Gastrocnemius medialis (tissue), 4 donors: ENCODE measurements around the gene PRCC.

ENCODE experiments used
- CTCF ChIP-seq, 5 experiments: fragments of 450-650 bp in 3 of 5; fragments of 200-600 bp in 2 of 5; sonication (generic) in 2 of 5; IDR thresholded peaks in 4 of 5; conservative IDR thresholded peaks in 1 of 5; 1 replicate in 4 of 5; 2 replicates in 1 of 5; pipeline ENCODE4 v1.5.1; 2016 to 2019; ENCODE audit warnings: antibody characterized with exemption in 5 of 5, mild to moderate bottlenecking in 3 of 5, moderate library complexity in 3 of 5
- POLR2A ChIP-seq, 2 donors: fragments of 450-650 bp; IDR thresholded peaks; one replicate each; pipeline ENCODE4 v1.6.1; 2017; ENCODE audit warnings: antibody characterized with exemption in 2 of 2, mild to moderate bottlenecking in 2 of 2, moderate library complexity in 2 of 2

DNA sequence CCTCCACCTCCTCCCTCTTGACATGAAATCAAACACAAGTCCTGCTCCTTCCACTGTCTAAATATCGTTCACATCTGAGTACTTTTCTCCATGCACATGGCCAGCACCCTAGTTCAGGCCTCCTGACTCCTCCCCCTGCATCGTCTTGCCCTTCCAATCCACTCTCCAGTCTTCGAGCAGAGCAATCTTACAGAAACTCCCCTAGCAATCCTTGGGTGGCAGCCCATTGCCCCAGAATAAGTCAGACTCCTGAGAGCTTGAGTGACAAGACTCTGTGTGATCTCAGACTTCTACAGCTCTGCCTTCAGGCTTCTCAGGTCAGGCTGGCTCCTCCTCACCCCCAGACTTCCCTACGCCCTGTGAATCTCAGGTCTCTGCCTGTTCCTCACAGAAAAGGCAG lies 43.8 kb downstream of the PRCC start:
- TF ChIP-seq CTCF (IDR thresholded peaks at IDR 0.05 in 4 of 5, conservative IDR thresholded peaks at IDR 0.05 in 1 of 5) (no peak), POLR2A (IDR thresholded peaks at IDR 0.05) (no peak)
